Measurements from ENCODE around the gene BEGAIN.

- TF ChIP-seq POLR2A (IDR thresholded peaks at IDR 0.05; ENCODE audit: extremely low read depth, insufficient read length), result no peak
- peak; percentile 45 for TF ChIP-seq CTCF (IDR thresholded peaks at IDR 0.05; ENCODE audit: low read depth, low read length)
Measured at GRCh38 chr14:100524933-100525243, 62.3 kb downstream of the BEGAIN start.

All from NB4 (cell line).